ENCODE data around the gene SLC37A2.

The SLC37A2 gene

GRCh38 chr11:125108469-125108868 lies 45.4 kb downstream of the SLC37A2 start:
- no peak overlapping the region for H3K4me2 ChIP-seq (ENCODE audit: low read length)
- H3K4me3 ChIP-seq (ENCODE audit: low read length), result no peak overlapping the region
- H3K9me2 ChIP-seq (replicated peaks; ENCODE audit: control insufficient read depth, low read length), result no peaks in the 10 kb centered on the region
- H3K27ac ChIP-seq (ENCODE audit: low read depth, low read length), result no peak overlapping the region
- no peaks in the 10 kb centered on the region for H3F3A ChIP-seq (ENCODE audit: control insufficient read depth, insufficient read depth)
- no peaks in the 10 kb centered on the region for H4K20me1 ChIP-seq (ENCODE audit: control insufficient read depth, insufficient read depth, low read depth, low read length)
- peaks cover 15% of the 10 kb centered on the region for H3K79me2 ChIP-seq (ENCODE audit: control insufficient read depth, low read length)
- H3K9me3 ChIP-seq (ENCODE audit: control insufficient read depth, insufficient read depth, low read length), result peaks cover 9% of the 10 kb centered on the region; the same call in 1 of the 2 replicates
- TF ChIP-seq EZH2phosphoT487 (IDR thresholded peaks at IDR 0.05; ENCODE audit: borderline replicate concordance, low read length), result no peak
- no peak for TF ChIP-seq CTCF (IDR thresholded peaks at IDR 0.05; ENCODE audit: low read depth, low read length, poor library complexity, severe bottlenecking)
- peaks cover 17% of the 10 kb centered on the region for H3K4me1 ChIP-seq (ENCODE audit: control insufficient read depth, low read length)
- peaks cover 11% of the 10 kb centered on the region; the same call in 1 of the 2 replicates for H3K36me3 ChIP-seq (ENCODE audit: control insufficient read depth, low read length)
- H3K27me3 ChIP-seq (ENCODE audit: control insufficient read depth, low read length), result no peaks in the 10 kb centered on the region

GRCh38 chr11:125110506-125110905 lies 47.4 kb downstream of the SLC37A2 start:
- H3K36me3 ChIP-seq (ENCODE audit: control insufficient read depth, low read length), result peaks cover 11% of the 10 kb centered on the region; the same call in 1 of the 2 replicates
- peaks cover 17% of the 10 kb centered on the region for H3K4me1 ChIP-seq (ENCODE audit: control insufficient read depth, low read length)
- TF ChIP-seq CTCF (IDR thresholded peaks at IDR 0.05; ENCODE audit: low read depth, low read length, poor library complexity, severe bottlenecking), result no peak
- no peak for TF ChIP-seq EZH2phosphoT487 (IDR thresholded peaks at IDR 0.05; ENCODE audit: borderline replicate concordance, low read length)
- H3K9me2 ChIP-seq (replicated peaks; ENCODE audit: control insufficient read depth, low read length), result no peaks in the 10 kb centered on the region
- H3K27me3 ChIP-seq (ENCODE audit: control insufficient read depth, low read length), result no peaks in the 10 kb centered on the region
- H3K27ac ChIP-seq (ENCODE audit: low read depth, low read length), result no peak overlapping the region; the same call in 1 of the 2 replicates
- no peaks in the 10 kb centered on the region for H3F3A ChIP-seq (ENCODE audit: control insufficient read depth, insufficient read depth)
- H3K4me3 ChIP-seq (ENCODE audit: low read length), result peak overlapping the region; percentile 97
- peak overlapping the region; percentile 91 for H3K4me2 ChIP-seq (ENCODE audit: low read length)
- peaks cover 15% of the 10 kb centered on the region for H3K79me2 ChIP-seq (ENCODE audit: control insufficient read depth, low read length)
- H3K9me3 ChIP-seq (ENCODE audit: control insufficient read depth, insufficient read depth, low read length), result peaks cover 13% of the 10 kb centered on the region; the same call in 1 of the 2 replicates
- no peaks in the 10 kb centered on the region for H4K20me1 ChIP-seq (ENCODE audit: control insufficient read depth, insufficient read depth, low read depth, low read length)

GRCh38 chr11:125111001-125111342 lies 47.9 kb downstream of the SLC37A2 start:
- Histone ChIP-seq H3K79me2 (ENCODE audit: control insufficient read depth, low read length) (peaks cover 15% of the 10 kb centered on the region), H3K27ac (ENCODE audit: low read depth, low read length) (peak overlapping the region; percentile 56), H3K4me2 (ENCODE audit: low read length) (peak overlapping the region; percentile 91), H4K20me1 (ENCODE audit: control insufficient read depth, insufficient read depth, low read depth, low read length) (no peaks in the 10 kb centered on the region), H3F3A (ENCODE audit: control insufficient read depth, insufficient read depth) (no peaks in the 10 kb centered on the region), H3K27me3 (ENCODE audit: control insufficient read depth, low read length) (no peaks in the 10 kb centered on the region), H3K4me1 (ENCODE audit: control insufficient read depth, low read length) (peaks cover 17% of the 10 kb centered on the region), H3K4me3 (ENCODE audit: low read length) (peak overlapping the region; percentile 97), H3K9me2 (replicated peaks; ENCODE audit: control insufficient read depth, low read length) (no peaks in the 10 kb centered on the region), H3K9me3 (ENCODE audit: control insufficient read depth, insufficient read depth, low read length) (peaks cover 13% of the 10 kb centered on the region; the same call in 1 of the 2 replicates), H3K36me3 (ENCODE audit: control insufficient read depth, low read length) (peaks cover 11% of the 10 kb centered on the region; the same call in 1 of the 2 replicates)
- TF ChIP-seq EZH2phosphoT487 (IDR thresholded peaks at IDR 0.05; ENCODE audit: borderline replicate concordance, low read length), result no peak
- no peak for TF ChIP-seq CTCF (IDR thresholded peaks at IDR 0.05; ENCODE audit: low read depth, low read length, poor library complexity, severe bottlenecking)
